DOHH2 (cell line): ENCODE data around the gene ITGB7.
A peak's percentile ranks its signal among the peaks of the same experiment; 100 is the strongest.

Experiments used
- H3F3A ChIP-seq: fragments of 200-600 bp; sonication (generic), shearing (Covaris generic); 2 replicates; pipeline ENCODE4 v1.6.0; 2016; ENCODE audit warnings: antibody characterized with exemption, mild to moderate bottlenecking; ENCODE audit not compliant: control insufficient read depth, insufficient read depth
- H3K27ac ChIP-seq: fragments of 200-600 bp; sonication (generic); 2 replicates; pipeline ENCODE4 v1.5.1; 2014; ENCODE audit warnings: low read depth, mild to moderate bottlenecking, low read length, moderate library complexity
- H3K27me3 ChIP-seq: fragments of 200-600 bp; sonication (generic); 2 replicates; pipeline ENCODE4 v1.6.1; 2014; ENCODE audit warnings: mild to moderate bottlenecking, low read length, mixed read lengths; ENCODE audit not compliant: control insufficient read depth
- H3K36me3 ChIP-seq: fragments of 200-600 bp; sonication (generic); 2 replicates; pipeline ENCODE4 v1.6.1; 2014; ENCODE audit warnings: mild to moderate bottlenecking, low read length, moderate library complexity, mixed read lengths; ENCODE audit not compliant: control insufficient read depth
- H3K4me1 ChIP-seq: fragments of 200-600 bp; sonication (generic); 2 replicates; pipeline ENCODE4 v1.6.1; 2014; ENCODE audit warnings: mild to moderate bottlenecking, low read length, mixed read lengths; ENCODE audit not compliant: control insufficient read depth
- H3K4me2 ChIP-seq: fragments of 200-600 bp; sonication (generic); 2 replicates; pipeline ENCODE4 v1.6.0; 2014; ENCODE audit warnings: mild to moderate bottlenecking, low read length, moderate library complexity
- H3K4me3 ChIP-seq: fragments of 200-600 bp; sonication (generic); 2 replicates; pipeline ENCODE4 v1.5.1; 2014; ENCODE audit warnings: mild to moderate bottlenecking, low read length, mixed read lengths
- H3K79me2 ChIP-seq: fragments of 200-600 bp; sonication (generic); 2 replicates; pipeline ENCODE4 v1.6.1; 2014; ENCODE audit warnings: mild to moderate bottlenecking, low read length, mixed read lengths; ENCODE audit not compliant: control insufficient read depth
- H3K9me2 ChIP-seq: fragments of 200-600 bp; sonication (generic); replicated peaks from 2 replicates; pipeline ENCODE4 v1.6.1; 2014; ENCODE audit warnings: mild to moderate bottlenecking, low read length, mixed read lengths; ENCODE audit not compliant: control insufficient read depth
- H3K9me3 ChIP-seq: fragments of 200-600 bp; sonication (generic); 2 replicates; pipeline ENCODE4 v1.6.1; 2014; ENCODE audit warnings: antibody characterized with exemption, low read length, mixed read lengths; ENCODE audit not compliant: control insufficient read depth, insufficient read depth
- H4K20me1 ChIP-seq: fragments of 200-600 bp; sonication (generic); 2 replicates; pipeline ENCODE4 v1.6.0; 2014; ENCODE audit warnings: low read depth, mild to moderate bottlenecking, antibody characterized with exemption, low read length, moderate library complexity; ENCODE audit not compliant: control insufficient read depth, insufficient read depth
- CTCF ChIP-seq: fragments of 200-600 bp; sonication (generic); IDR thresholded peaks from one replicate; pipeline ENCODE4 v1.5.1; 2014; ENCODE audit warnings: antibody characterized with exemption, mild to moderate bottlenecking, low read depth, low read length; ENCODE audit not compliant: poor library complexity, severe bottlenecking
- EZH2phosphoT487 ChIP-seq: fragments of 200-600 bp; sonication (generic); IDR thresholded peaks from 2 replicates; pipeline ENCODE4 v1.6.1; 2017; ENCODE audit warnings: borderline replicate concordance, mild to moderate bottlenecking, antibody characterized with exemption, low read length, moderate library complexity, mixed read lengths

The ITGB7 gene

DNA sequence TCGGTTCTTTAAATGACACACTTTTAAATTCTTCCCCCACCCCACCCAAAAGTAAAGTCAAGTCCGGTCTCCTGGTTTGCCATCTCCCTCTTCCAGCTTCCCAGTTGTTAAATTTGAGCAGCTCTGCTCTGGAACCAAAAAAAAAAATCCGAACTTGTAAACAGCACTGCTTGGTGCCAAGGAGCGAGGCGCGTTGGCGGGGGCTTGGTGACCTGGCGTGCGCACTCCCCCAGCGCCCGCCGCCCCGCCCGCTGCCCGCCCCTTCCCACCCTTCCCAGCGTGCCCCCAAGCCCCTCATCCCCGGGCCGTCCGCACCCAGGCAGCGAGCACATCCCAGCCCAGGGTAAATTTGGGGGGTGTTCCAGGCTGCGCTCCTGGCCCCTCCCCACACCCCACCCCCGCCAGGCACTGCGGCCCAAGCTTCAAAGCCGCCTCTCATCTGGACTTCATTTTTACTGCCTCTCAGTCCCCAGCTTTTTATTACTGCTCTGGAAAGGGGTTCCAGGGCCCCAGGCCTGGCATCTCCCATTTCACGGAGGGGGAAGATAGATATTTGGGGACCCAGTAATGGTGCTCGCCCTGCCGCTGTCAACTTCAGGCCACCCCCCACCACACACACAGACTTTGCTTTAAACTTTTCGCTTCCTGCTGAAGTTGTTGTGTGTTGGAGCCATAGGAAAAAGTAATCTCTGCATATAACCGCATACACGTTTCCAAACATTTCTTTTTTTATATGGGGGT lies 11.7 kb upstream of the ITGB7 start:
- Histone ChIP-seq H3K4me3 (peak overlapping the region; percentile 87; the same call in 1 of the 2 replicates), H3K27me3 (peaks cover 9% of the 10 kb centered on the region), H3K79me2 (no peaks in the 10 kb centered on the region), H3F3A (peaks cover 8% of the 10 kb centered on the region), H3K27ac (no peak overlapping the region), H3K9me2 (no peaks in the 10 kb centered on the region), H4K20me1 (no peaks in the 10 kb centered on the region), H3K4me2 (peak overlapping the region; percentile 100; the same call in 1 of the 2 replicates), H3K9me3 (no peaks in the 10 kb centered on the region), H3K36me3 (no peaks in the 10 kb centered on the region), H3K4me1 (peaks cover 58% of the 10 kb centered on the region)
- TF ChIP-seq EZH2phosphoT487 (no peak), CTCF (no peak)

- Histone ChIP-seq H3F3A (peaks cover 8% of the 10 kb centered on the region), H3K4me2 (no peak overlapping the region), H3K4me1 (peaks cover 60% of the 10 kb centered on the region), H3K4me3 (no peak overlapping the region), H3K36me3 (no peaks in the 10 kb centered on the region), H3K79me2 (no peaks in the 10 kb centered on the region), H4K20me1 (no peaks in the 10 kb centered on the region), H3K9me2 (no peaks in the 10 kb centered on the region), H3K27ac (no peak overlapping the region), H3K27me3 (peaks cover 7% of the 10 kb centered on the region), H3K9me3 (no peaks in the 10 kb centered on the region)
- TF ChIP-seq EZH2phosphoT487 (no peak), CTCF (no peak)
These were observed 10.9 kb upstream of the ITGB7 start for GRCh38 chr12:53217931-53218307.

- Histone ChIP-seq H3K27me3 (peaks cover 7% of the 10 kb centered on the region), H3K4me3 (no peak overlapping the region), H3K9me3 (no peaks in the 10 kb centered on the region), H3K27ac (no peak overlapping the region), H3K9me2 (no peaks in the 10 kb centered on the region), H3K36me3 (no peaks in the 10 kb centered on the region), H4K20me1 (no peaks in the 10 kb centered on the region), H3K4me1 (peaks cover 54% of the 10 kb centered on the region), H3K4me2 (no peak overlapping the region), H3K79me2 (no peaks in the 10 kb centered on the region), H3F3A (peaks cover 8% of the 10 kb centered on the region)
- no peak for TF ChIP-seq CTCF
- no peak for TF ChIP-seq EZH2phosphoT487
These were observed 10.2 kb upstream of the ITGB7 start for GRCh38 chr12:53217051-53217930.
